Effector memory CD4-positive, alpha-beta T cell (primary cell): ENCODE measurements around the gene RABGGTA.
"Not testable (repeated sequence)": the region's sequence is repeated elsewhere in the genome, so short reads cannot be mapped to it uniquely, and the experiment has no call there.

Experiments
- DNase-seq, 3 donors: peaks; one replicate each; pipeline ENCODE4 v3.0.0-alpha.2; 2020
- H3K27ac ChIP-seq: 2 replicates; pipeline ENCODE4 v1.7.0; 2013; ENCODE audit warnings: mild to moderate bottlenecking, low read length, moderate library complexity; ENCODE audit not compliant: insufficient read depth, poor library complexity, severe bottlenecking
- H3K27me3 ChIP-seq: replicated peaks from 2 replicates; pipeline ENCODE4 v1.7.0; 2013; ENCODE audit warnings: mild to moderate bottlenecking, low read length; ENCODE audit not compliant: insufficient read depth, control insufficient read depth, poor library complexity, severe bottlenecking
- H3K36me3 ChIP-seq: 2 replicates; pipeline ENCODE4 v1.7.0; 2013; ENCODE audit warnings: mild to moderate bottlenecking, low read length, moderate library complexity; ENCODE audit not compliant: control insufficient read depth, insufficient read depth
- H3K4me1 ChIP-seq: 2 replicates; pipeline ENCODE4 v1.7.0; 2013; ENCODE audit warnings: low read length, mild to moderate bottlenecking; ENCODE audit not compliant: control insufficient read depth, insufficient read depth, poor library complexity, severe bottlenecking
- H3K4me3 ChIP-seq: 2 replicates; pipeline ENCODE4 v1.7.0; 2013; ENCODE audit warnings: low read length, low read depth, mild to moderate bottlenecking; ENCODE audit not compliant: insufficient read depth, poor library complexity, severe bottlenecking
- H3K9me3 ChIP-seq: 2 replicates; pipeline ENCODE4 v1.7.0; 2013; ENCODE audit warnings: mild to moderate bottlenecking, low read length, moderate library complexity; ENCODE audit not compliant: control insufficient read depth

Gene RABGGTA

DNA sequence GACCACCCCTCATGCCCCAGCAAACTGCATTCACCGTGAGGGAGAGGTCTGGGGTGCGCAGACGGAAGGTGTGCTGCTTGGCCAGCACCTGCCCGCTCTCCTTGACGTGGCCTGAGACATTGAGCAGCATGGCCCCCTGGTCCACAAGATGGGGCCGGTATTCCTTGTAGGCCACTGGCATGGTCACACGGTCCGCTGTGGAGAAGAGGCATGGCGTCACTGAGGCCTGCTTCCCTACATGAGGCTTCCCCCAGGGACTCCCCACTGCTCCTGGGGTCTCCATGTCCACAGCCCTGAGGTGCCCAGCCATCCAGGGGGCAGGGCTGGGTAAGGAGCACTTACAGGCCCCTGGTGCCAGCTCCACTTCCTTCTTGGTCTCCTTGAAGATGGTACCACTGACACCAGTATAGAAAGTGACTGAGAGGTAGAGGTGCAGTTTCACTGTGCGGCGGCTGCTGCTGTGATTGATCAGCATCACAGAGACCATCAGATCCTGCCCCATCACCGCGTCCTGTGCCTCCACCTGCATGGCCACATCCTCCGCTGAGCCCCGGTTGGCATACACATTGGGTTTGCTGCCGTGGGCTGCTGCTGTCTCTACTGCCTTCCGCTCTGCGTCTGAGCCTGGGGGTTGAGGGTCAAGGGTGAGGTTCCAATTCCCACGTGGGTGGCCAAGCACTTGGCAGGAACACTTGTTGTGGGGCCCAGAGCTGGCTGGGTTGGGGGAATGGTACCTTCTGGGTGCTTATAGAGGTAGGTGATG lies 16.6 kb downstream of the RABGGTA start:
- no peak overlapping the region for H3K4me3 ChIP-seq
- peaks cover 8% of the 10 kb centered on the region for H3K36me3 ChIP-seq
- no peaks in the 10 kb centered on the region for H3K27me3 ChIP-seq
- no peak overlapping the region for H3K27ac ChIP-seq
- DNase-seq, result no peak
- no peaks in the 10 kb centered on the region for H3K9me3 ChIP-seq
- H3K4me1 ChIP-seq, result no peaks in the 10 kb centered on the region

DNA sequence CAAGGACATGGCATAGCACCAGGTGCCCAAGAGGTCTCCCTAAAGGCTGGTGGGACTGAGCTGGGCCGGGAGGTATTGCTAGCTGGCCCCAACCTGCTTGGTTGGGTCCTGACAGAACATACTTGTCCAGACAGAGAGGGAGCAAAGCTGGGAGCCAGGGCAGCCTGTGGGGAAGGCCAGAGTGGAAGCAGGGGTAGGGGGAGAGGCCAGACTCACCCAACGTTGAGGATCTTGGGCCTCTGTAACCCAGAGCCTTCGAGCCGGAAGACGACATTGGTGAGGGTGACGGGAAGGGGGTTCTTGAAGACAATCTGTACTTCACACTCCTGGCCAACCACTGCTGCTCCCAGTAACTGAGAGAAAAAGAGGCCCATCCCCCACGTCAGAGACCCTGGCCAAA lies 17.5 kb downstream of the RABGGTA start:
- Histone ChIP-seq H3K4me1 (no peaks in the 10 kb centered on the region), H3K27me3 (no peaks in the 10 kb centered on the region), H3K36me3 (peaks cover 5% of the 10 kb centered on the region), H3K9me3 (no peaks in the 10 kb centered on the region), H3K4me3 (no peak overlapping the region), H3K27ac (no peak overlapping the region)
- no peak for DNase-seq

GRCh38 chr14:24252289-24253124 lies 18.9 kb downstream of the RABGGTA start:
- no peak for DNase-seq
- H3K36me3 ChIP-seq, result peaks cover 5% of the 10 kb centered on the region
- H3K4me1 ChIP-seq, result no peaks in the 10 kb centered on the region
- H3K4me3 ChIP-seq, result no peak overlapping the region
- H3K27ac ChIP-seq, result no peak overlapping the region
- H3K9me3 ChIP-seq, result no peaks in the 10 kb centered on the region
- no peaks in the 10 kb centered on the region for H3K27me3 ChIP-seq

GRCh38 chr14:24251880-24252288 lies 19.5 kb downstream of the RABGGTA start:
- no peak for DNase-seq
- H3K4me1 ChIP-seq, result no peaks in the 10 kb centered on the region
- H3K36me3 ChIP-seq, result peaks cover 5% of the 10 kb centered on the region
- H3K4me3 ChIP-seq, result no peak overlapping the region
- no peaks in the 10 kb centered on the region for H3K9me3 ChIP-seq
- H3K27ac ChIP-seq, result no peak overlapping the region
- H3K27me3 ChIP-seq, result no peaks in the 10 kb centered on the region

DNA sequence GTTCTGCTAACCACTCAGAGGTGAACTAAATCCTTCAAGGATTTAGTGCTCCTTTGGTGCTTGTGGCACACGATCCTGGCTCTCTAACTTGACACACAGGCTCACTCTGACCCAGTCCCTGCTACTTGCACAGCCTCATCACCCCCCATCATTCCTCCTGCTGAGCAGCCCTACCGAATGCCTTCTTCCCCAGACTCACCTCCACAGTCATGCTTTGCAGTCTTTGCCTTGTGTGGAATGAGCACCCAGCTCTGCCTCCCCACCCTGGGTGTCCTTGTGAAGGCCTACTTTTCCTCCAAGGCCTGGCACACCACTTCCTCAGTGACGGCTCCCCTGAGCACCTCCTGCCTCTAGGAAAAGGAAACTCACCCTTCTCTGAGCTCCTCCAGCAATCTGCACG lies 21.0 kb downstream of the RABGGTA start:
- no peaks in the 10 kb centered on the region for H3K27me3 ChIP-seq
- no peaks in the 10 kb centered on the region for H3K4me1 ChIP-seq
- H3K27ac ChIP-seq, result no peak overlapping the region
- peaks cover 4% of the 10 kb centered on the region for H3K36me3 ChIP-seq
- DNase-seq, result no peak
- no peaks in the 10 kb centered on the region for H3K9me3 ChIP-seq
- no peak overlapping the region for H3K4me3 ChIP-seq

GRCh38 chr14:24249230-24250021 lies 22.0 kb downstream of the RABGGTA start:
- Histone ChIP-seq H3K4me1 (no peaks in the 10 kb centered on the region), H3K27ac (no peak overlapping the region), H3K4me3 (no peak overlapping the region), H3K36me3 (no peaks in the 10 kb centered on the region), H3K9me3 (no peaks in the 10 kb centered on the region), H3K27me3 (no peaks in the 10 kb centered on the region)
- DNase-seq, result no peak

- no peaks in the 10 kb centered on the region for H3K36me3 ChIP-seq
- no peaks in the 10 kb centered on the region for H3K27me3 ChIP-seq
- H3K9me3 ChIP-seq, result no peaks in the 10 kb centered on the region
- no peak for DNase-seq
- peak overlapping the region; percentile 44 for H3K27ac ChIP-seq
- H3K4me1 ChIP-seq, result peaks cover 11% of the 10 kb centered on the region
- H3K4me3 ChIP-seq, result no peak overlapping the region
Observed at GRCh38 chr14:24247422-24247821, 24.0 kb downstream of the RABGGTA start.

DNA sequence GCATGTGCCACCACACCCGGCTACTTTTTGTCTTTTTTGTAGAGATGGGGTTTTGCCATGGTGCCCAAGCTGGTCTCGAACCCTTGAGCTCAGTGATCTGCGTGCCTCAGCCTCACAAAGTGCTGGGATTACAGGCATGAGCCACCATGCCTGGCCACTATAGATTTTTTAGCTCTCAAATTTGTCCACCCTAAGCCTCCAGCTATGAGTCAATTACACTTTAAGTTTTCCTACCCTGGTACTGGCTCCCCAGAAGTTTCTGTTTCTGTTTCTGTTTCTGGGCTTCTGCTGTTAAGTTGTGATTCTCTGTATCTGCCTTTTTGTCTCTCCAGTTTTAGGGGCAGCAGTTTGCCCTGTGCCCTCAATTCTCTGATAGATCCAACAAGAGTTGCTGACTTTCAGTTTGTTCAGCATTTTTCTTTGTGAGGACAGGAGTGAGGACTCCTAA lies 24.6 kb downstream of the RABGGTA start:
- Histone ChIP-seq H3K9me3 (no peaks in the 10 kb centered on the region), H3K27me3 (no peaks in the 10 kb centered on the region), H3K4me3 (no peak overlapping the region), H3K27ac (peak overlapping the region; percentile 44), H3K36me3 (no peaks in the 10 kb centered on the region), H3K4me1 (peaks cover 13% of the 10 kb centered on the region)
- DNase-seq, result peak in 1 of 3 donors; percentile 5

GRCh38 chr14:24245350-24245749 lies 26.0 kb downstream of the RABGGTA start:
- not testable (repeated sequence) for H3K4me3 ChIP-seq, H3K27ac ChIP-seq, H3K9me3 ChIP-seq, DNase-seq, H3K36me3 ChIP-seq, H3K27me3 ChIP-seq
- peaks cover 27% of the 10 kb centered on the region for H3K4me1 ChIP-seq
